Tibial nerve (tissue), 4 donors: ENCODE measurements around the gene INSYN2B.

Source experiments
- CTCF ChIP-seq, 5 experiments: fragments of 200-600 bp in 3 of 5; fragments of 450-650 bp in 2 of 5; sonication (generic) in 3 of 5; IDR thresholded peaks; one replicate each; pipeline ENCODE4 v1.5.1; 2016 to 2019; ENCODE audit warnings: antibody characterized with exemption in 5 of 5, mild to moderate bottlenecking in 3 of 5, moderate library complexity in 2 of 5
- EP300 ChIP-seq, 2 donors: sonication (generic); formaldehyde crosslinking; IDR thresholded peaks; one replicate each; pipeline ENCODE4 v1.6.1; 2017; ENCODE audit warnings: antibody characterized with exemption in 2 of 2, mild to moderate bottlenecking in 1 of 2
- POLR2A ChIP-seq, 2 donors: fragments of 450-650 bp; IDR thresholded peaks; one replicate each; pipeline ENCODE4 v1.6.1; 2017; ENCODE audit warnings: antibody characterized with exemption in 2 of 2, mild to moderate bottlenecking in 2 of 2, moderate library complexity in 2 of 2

GRCh38 chr5:169999621-170000020, 19.3 kb upstream of the INSYN2B start:
- TF ChIP-seq CTCF (IDR thresholded peaks at IDR 0.05): no peak
- no peak for TF ChIP-seq POLR2A (IDR thresholded peaks at IDR 0.05)
- TF ChIP-seq EP300 (IDR thresholded peaks at IDR 0.05): no peak
